ENCODE measurements around the gene SLC10A3. TPM values are rescaled to one million over a fixed set of nuclear protein-coding genes. Genes with fewer than 3 reads are reported as not detected.

SLC10A3 gene
- total and polyA plus RNA-seq, 8 donors: 13.3 to 26.8 (median 18.6) TPM

DNA sequence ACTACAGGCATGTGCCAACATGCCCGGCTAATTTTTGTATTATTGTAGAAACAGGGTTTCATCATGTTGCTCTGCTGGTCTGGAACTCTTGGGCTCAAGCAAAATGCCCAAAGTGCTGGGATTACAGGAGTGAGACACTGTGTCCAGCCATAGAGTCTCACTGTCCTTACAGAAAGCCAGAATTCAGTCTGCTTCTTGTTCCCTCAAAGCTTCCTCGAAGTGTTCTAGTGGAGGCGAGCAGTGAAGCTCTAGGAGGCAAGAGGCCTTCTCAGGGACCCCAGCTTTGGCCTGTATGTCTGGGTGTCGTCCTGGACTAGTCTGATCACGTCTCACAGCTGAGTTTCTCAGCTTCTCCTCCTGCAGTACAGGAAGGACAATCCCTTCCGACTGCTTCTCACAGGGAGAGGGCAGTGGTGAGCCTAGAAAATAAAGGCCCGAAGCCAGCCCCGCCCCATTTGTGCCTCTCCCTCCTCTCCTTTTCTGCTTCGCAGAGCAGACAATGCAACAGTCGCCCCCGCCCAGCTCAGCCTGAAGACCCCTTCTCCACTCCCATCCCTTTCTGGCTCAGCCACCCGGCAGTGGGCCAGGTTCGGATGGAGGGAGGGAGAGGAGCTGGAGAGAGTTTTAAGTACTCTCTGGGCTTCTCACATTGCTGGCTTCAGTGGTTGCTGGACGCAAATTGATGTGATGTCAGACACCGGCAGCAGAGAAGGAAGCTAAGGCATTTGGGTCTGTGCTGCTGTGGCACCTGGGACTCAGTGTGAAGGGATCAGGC, 36.7 kb upstream of the SLC10A3 start:
- Histone ChIP-seq H3K27me3 (no peaks in the 10 kb centered on the region), H3K4me3 (no peak overlapping the region), H3K4me1 (no peaks in the 10 kb centered on the region), H3K36me3 (peaks cover 0 to 10% of the 10 kb centered on the region in 2 donors), H3K9me3 (no peaks in the 10 kb centered on the region), H3K27ac (peak overlapping the region; percentile 63 to 81)
- DNase-seq: peak; percentile 81 to 91 (median 84)
- ATAC-seq: peak; percentile 92
- intact Hi-C loops (cut with DNase I): no loop called here
- TF ChIP-seq, protein P1, sequence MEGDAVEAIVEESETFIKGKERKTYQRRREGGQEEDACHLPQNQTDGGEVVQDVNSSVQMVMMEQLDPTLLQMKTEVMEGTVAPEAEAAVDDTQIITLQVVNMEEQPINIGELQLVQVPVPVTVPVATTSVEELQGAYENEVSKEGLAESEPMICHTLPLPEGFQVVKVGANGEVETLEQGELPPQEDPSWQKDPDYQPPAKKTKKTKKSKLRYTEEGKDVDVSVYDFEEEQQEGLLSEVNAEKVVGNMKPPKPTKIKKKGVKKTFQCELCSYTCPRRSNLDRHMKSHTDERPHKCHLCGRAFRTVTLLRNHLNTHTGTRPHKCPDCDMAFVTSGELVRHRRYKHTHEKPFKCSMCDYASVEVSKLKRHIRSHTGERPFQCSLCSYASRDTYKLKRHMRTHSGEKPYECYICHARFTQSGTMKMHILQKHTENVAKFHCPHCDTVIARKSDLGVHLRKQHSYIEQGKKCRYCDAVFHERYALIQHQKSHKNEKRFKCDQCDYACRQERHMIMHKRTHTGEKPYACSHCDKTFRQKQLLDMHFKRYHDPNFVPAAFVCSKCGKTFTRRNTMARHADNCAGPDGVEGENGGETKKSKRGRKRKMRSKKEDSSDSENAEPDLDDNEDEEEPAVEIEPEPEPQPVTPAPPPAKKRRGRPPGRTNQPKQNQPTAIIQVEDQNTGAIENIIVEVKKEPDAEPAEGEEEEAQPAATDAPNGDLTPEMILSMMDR (IDR thresholded peaks at IDR 0.05): peak; percentile 35 to 50

DNA sequence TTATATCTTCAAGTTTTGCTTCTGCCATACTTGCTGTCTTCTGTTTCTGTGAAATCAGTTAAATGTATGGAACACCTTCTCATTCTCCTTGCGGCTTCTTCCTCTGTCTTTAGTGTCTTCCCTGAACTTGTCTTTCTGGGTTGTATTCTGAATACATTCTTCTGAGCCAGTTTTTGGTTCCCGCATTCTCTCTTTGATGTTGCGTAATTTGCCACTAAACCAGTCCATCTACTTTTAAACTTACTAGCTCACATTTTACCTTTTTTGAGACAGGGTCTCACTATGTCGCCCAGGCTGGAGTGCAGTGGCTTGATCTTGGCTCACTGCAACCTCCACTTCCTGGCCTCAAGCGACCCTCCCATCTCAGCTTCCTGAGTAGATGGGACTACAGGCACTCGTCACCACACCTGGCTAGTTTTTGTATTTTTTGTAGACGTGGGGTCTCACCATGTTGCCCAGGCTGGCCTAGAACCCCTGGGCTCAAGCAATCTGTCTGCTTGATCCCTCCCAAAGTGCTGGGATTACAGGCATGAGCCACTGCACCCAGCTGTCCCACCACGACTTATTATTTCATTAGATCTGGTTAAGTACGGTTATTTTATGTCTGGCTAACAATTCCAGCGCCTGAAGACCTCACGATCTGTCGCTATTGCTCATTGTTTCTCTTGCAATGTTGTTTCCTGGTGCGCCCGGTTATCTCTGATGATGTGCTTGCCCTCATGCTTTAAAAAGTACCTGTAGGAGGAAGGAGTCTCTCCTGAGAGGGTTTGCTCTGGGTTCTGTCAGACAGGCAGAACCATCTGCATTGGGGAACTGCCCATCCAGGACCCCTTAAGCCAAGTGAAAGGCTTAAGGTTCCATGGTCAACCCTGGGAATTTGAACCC, 35.4 kb upstream of the SLC10A3 start:
- H3K27me3 ChIP-seq: no peaks in the 10 kb centered on the region
- H3K4me1 ChIP-seq: no peaks in the 10 kb centered on the region
- no peaks in the 10 kb centered on the region for H3K36me3 ChIP-seq
- H3K4me3 ChIP-seq: no peak overlapping the region
- no peak overlapping the region for H3K27ac ChIP-seq
- ATAC-seq (no peak), DNase-seq (no peak)
- intact Hi-C loops (cut with DNase I): no loop called here
- TF ChIP-seq, protein P1 (IDR thresholded peaks at IDR 0.05): no peak
- no peaks in the 10 kb centered on the region for H3K9me3 ChIP-seq

DNA sequence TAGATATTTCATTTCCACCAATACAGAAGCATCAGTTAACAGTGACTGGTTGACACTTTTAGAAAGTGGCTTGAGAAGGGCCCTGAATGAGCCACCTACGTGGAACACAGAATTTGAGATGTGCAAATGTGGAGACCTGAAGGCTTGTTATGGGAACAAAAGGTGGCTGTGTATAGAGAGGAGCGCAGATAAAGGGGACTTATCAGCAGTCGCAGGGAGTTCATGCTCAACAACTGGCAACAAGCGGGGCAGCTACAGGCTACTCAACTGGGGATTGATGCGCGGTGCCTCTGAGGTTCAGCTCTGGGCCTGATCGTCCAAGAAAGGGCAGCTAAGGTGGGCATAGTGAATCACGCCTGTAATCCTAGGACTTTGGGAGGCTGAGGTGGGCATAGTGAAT, 29.0 kb upstream of the SLC10A3 start:
- ATAC-seq: no peak
- no peaks in the 10 kb centered on the region for H3K27me3 ChIP-seq
- H3K9me3 ChIP-seq: no peaks in the 10 kb centered on the region
- H3K4me1 ChIP-seq: peaks cover 0 to 5% of the 10 kb centered on the region in 2 donors
- H3K27ac ChIP-seq: no peak overlapping the region
- DNase-seq: no peak
- TF ChIP-seq, protein P1 (IDR thresholded peaks at IDR 0.05): no peak
- no peak overlapping the region for H3K4me3 ChIP-seq
- no peaks in the 10 kb centered on the region for H3K36me3 ChIP-seq
- intact Hi-C loops (cut with DNase I): no loop called here

DNA sequence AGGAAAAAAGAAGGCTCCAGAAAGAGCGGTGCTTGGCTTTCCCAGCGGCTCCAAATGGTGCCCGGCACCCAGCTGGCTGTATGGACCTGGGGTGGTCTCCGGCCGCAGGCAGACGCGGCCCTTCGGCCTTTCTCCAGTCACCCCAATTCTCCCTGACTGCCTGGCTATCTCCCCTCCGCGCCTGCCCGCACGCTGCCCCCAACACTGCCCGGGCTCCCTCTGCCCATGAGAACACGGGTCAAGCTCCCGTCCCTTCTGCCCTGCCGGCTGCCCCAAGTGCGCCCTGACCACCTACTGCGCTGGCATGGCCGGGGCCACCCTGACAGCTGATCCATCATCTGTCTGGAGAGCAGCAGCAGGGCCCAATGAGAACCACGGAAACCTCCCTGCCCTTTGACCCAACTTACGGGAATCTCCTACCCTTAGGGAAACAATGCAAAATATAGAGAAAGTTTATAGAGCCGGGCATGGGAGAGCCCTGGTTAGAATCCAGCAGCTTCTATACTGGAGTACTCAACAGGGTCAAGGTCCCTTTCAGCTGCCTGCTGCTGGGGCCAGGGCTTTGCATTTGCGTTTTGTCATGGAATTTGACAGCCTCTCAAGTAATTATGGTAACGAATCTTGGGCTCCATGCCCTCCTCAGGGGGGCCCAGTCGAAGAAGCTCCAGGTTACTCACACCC, 26.8 kb upstream of the SLC10A3 start:
- H3K4me3 ChIP-seq: peak overlapping the region in 1 of 2 donors; percentile 59

More for the DNA sequence above, 26.8 kb upstream of the SLC10A3 start:
- DNase-seq: peak in 2 of 4 donors; percentile 41 to 49
- ATAC-seq: no peak
- no peaks in the 10 kb centered on the region for H3K9me3 ChIP-seq
- H3K27ac ChIP-seq: peak overlapping the region; percentile 86 to 91
- intact Hi-C loops (cut with DNase I): no loop called here
- H3K36me3 ChIP-seq: no peaks in the 10 kb centered on the region
- no peaks in the 10 kb centered on the region for H3K27me3 ChIP-seq
- TF ChIP-seq, protein P1 (IDR thresholded peaks at IDR 0.05): no peak
- peaks cover 0 to 5% of the 10 kb centered on the region in 2 donors for H3K4me1 ChIP-seq

Measured in left lung (tissue), 10 donors.